Measurements from ENCODE around the gene ULBP2. TPM values are rescaled to one million over a fixed set of nuclear protein-coding genes. Genes with fewer than 3 reads are reported as not detected.
A peak's percentile ranks its signal among the peaks of the same experiment; 100 is the strongest.
"Not testable (repeated sequence)": the region's sequence is repeated elsewhere in the genome, so short reads cannot be mapped to it uniquely, and the experiment has no call there.

ULBP2 gene
- total RNA-seq, 1 donor = 6.9 TPM

- no peak for DNase-seq (ENCODE audit: low read depth)
- H3K4me3 ChIP-seq (ENCODE audit: low read depth, low read length) = no peak overlapping the region
- TF ChIP-seq CTCF (IDR thresholded peaks at IDR 0.05; ENCODE audit: insufficient read depth, low read depth, low read length) = no peak
These were observed 46.9 kb downstream of the ULBP2 start for GRCh38 chr6:149988550-149989346.

DNA sequence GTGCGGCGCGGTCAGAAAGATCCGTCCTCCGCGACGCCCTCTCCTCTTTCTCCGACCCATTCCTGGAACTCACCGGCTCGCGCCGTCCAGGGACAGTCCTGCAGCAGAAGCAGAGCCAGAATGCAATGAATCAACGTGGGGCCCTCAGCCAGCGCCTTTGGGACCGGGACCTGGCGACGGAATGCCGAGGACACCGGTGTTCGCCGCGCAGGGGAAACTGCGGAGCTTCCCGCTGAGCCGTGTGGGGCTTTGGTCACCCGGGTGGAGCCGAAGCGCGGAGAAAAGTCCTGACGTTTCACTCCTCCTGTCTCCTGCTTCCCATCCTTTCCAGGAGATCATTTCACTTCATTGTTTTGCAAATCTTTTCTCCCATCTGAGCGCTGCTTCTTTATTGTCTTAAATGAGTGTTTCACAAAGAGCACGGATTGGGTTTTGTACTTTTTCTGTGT lies 48.4 kb downstream of the ULBP2 start:
- no peak overlapping the region for H3K4me3 ChIP-seq (ENCODE audit: low read depth, low read length)
- TF ChIP-seq CTCF (IDR thresholded peaks at IDR 0.05; ENCODE audit: insufficient read depth, low read depth, low read length) = no peak
- no peak for DNase-seq (ENCODE audit: low read depth)

- peak overlapping the region; percentile 33 for H3K4me3 ChIP-seq (ENCODE audit: low read depth, low read length)
- no peak for TF ChIP-seq CTCF (IDR thresholded peaks at IDR 0.05; ENCODE audit: insufficient read depth, low read depth, low read length)
- DNase-seq (ENCODE audit: low read depth) = no peak
These were observed 49.1 kb downstream of the ULBP2 start for GRCh38 chr6:149990661-149991471.

- not testable (repeated sequence) for H3K4me3 ChIP-seq (ENCODE audit: low read depth, low read length); DNase-seq (ENCODE audit: low read depth)
These were observed 49.6 kb downstream of the ULBP2 start for GRCh38 chr6:149991472-149991795.

DNA sequence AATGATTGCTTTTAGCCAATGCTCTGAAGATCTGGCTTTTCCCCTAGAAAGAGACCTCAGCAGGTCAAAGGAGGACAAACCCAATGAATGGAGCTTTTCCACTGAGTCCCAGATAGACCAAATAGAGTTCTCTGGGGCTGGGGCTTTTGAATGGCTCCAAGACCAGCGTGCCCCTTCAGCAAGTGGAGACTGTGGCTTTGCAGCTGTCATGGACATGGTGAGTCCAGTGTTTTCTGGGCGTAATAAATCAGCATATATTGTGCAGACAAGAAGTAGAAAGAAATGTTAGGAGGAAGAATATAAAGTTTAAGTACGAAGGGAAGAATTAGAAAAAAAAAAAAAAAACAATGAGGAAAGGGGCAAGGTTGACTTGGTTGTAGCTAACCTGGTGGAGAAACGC lies 50.0 kb downstream of the ULBP2 start:
- H3K4me3 ChIP-seq (ENCODE audit: low read depth, low read length) = no peak overlapping the region
- DNase-seq (ENCODE audit: low read depth) = no peak
- no peak for TF ChIP-seq CTCF (IDR thresholded peaks at IDR 0.05; ENCODE audit: insufficient read depth, low read depth, low read length)

DNA sequence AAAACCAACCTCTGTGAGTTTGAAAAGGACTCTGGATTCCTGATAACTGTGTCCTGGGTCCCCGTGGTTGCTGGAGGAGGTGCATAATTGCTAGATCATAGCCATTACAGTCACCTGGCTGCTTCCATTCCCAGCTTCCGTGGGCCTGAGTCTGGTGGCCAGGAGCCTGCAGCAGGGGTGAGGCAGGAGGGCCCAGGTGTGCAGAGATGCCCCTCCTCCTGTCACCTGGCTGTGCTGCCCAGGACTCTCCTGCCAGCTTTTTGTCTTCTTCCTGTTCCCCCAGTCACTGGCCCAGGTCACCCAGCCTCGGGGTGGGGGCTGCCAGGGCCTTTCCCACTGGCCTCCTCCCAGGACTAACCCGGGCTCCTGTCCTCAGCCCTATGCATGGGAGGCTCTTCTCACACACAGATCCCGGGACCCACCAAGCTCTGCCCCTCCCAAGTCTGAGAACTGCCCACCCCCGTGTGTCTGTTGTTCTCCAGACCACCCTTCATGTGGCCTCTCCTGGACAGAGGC lies 53.5 kb downstream of the ULBP2 start:
- no peak overlapping the region for H3K4me3 ChIP-seq (ENCODE audit: low read depth, low read length)
- DNase-seq (ENCODE audit: low read depth) = no peak
- no peak for TF ChIP-seq CTCF (IDR thresholded peaks at IDR 0.05; ENCODE audit: insufficient read depth, low read depth, low read length)

DNA sequence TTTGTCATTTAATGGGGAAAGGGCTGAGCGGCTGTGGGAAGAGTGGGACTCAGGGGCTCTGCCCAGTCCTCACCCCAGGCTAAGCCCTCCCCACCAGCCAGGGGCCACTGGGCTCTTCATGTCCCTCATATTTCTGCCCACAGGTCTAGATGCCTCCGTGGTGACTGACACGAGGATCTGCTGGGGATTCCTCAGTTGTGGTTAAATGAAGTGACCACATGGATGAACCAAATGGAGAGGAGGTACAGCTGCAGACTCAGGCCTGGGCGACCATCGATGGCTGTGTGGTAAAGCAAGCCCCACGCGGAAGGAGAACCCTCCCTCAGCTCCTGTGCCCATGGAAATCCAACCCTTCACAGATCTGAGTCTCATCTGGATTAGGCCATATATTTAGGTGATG lies 54.2 kb downstream of the ULBP2 start:
- TF ChIP-seq CTCF (IDR thresholded peaks at IDR 0.05; ENCODE audit: insufficient read depth, low read depth, low read length) = no peak
- no peak for DNase-seq (ENCODE audit: low read depth)
- H3K4me3 ChIP-seq (ENCODE audit: low read depth, low read length) = no peak overlapping the region
